GM12875 (cell line): ENCODE results near the gene STK17B.

Source experiments
- H3K4me3 ChIP-seq: one replicate; pipeline ENCODE4 v1.5.1; 2011; ENCODE audit warnings: low read depth, low read length, control low read depth
- CTCF ChIP-seq: IDR thresholded peaks from 2 replicates; pipeline ENCODE4 v1.5.1; 2011; ENCODE audit warnings: low read depth, mild to moderate bottlenecking, control low read depth, inconsistent platforms, low read length, moderate library complexity, borderline replicate concordance; ENCODE audit not compliant: insufficient read depth

The STK17B gene

GRCh38 chr2:196088203-196088602 lies 83.2 kb downstream of the STK17B start:
- H3K4me3 ChIP-seq: no peak overlapping the region
- TF ChIP-seq CTCF: no peak

- TF ChIP-seq CTCF: no peak
- no peak overlapping the region for H3K4me3 ChIP-seq
Observed at GRCh38 chr2:196086517-196087368, 84.6 kb downstream of the STK17B start.

GRCh38 chr2:196083601-196084000 lies 87.8 kb downstream of the STK17B start:
- no peak for TF ChIP-seq CTCF

More at GRCh38 chr2:196083601-196084000, 87.8 kb downstream of the STK17B start:
- no peak overlapping the region for H3K4me3 ChIP-seq
